GM12878 (cell line): ENCODE data around the gene ALDH1A2. TPM values are rescaled to one million over a fixed set of nuclear protein-coding genes. Genes with fewer than 3 reads are reported as not detected.

Experiments used
- ATAC-seq: fragments of 200-7000 bp; cut with Tn5 transposase; 3 replicates; pipeline ENCODE4 v1.9.1; 2020; ENCODE audit warnings: mild to moderate bottlenecking, moderate library complexity
- BruUV-seq: library from RNA; stranded (reverse); fragments of 400-500 nt; replicated peaks from 2 replicates; lab custom pipeline; 2021; lab: Mats Ljungman, UMichigan
- CTCF ChIA-PET: fragments of 300-600 bp; sonication (Branson Sonifier 250); formaldehyde crosslinking; extraction: SDS; loops from one replicate; lab custom pipeline; 2021; ENCODE audit warnings: inconsistent platforms; lab: Yijun Ruan, JAX
- POLR2A ChIA-PET: fragments of 350-600 bp; formaldehyde crosslinking; extraction: SDS; loops from one replicate; lab custom pipeline; 2021; ENCODE audit warnings: inconsistent platforms; lab: Charles Lee
- RAD21 ChIA-PET: fragments of 300-600 bp; sonication (Branson Sonifier 250); formaldehyde crosslinking; loops from one replicate; lab custom pipeline; 2023; ENCODE audit warnings: antibody characterized with exemption; ENCODE audit not compliant: unreplicated experiment; lab: Charles Lee
- SMC1A ChIA-PET: fragments of 300-600 bp; sonication (Branson Sonifier 250); formaldehyde crosslinking; loops from one replicate; lab custom pipeline; 2023; ENCODE audit not compliant: unreplicated experiment, uncharacterized antibody; lab: Charles Lee
- DNase-seq: peaks from one replicate; pipeline ENCODE4 v3.0.0-alpha.2; 2011; ENCODE audit warnings: low read depth, low spot score
- FAIRE-seq: peaks from 3 replicates; lab custom pipeline; 2011; peaks lifted over from hg19 to GRCh38; lab: Jason Lieb, UNC
- H2AFZ ChIP-seq: 2 replicates; pipeline ENCODE4 v1.6.0; 2011; ENCODE audit warnings: low read depth, low read length, control low read depth; ENCODE audit not compliant: control insufficient read depth
- H3K27ac ChIP-seq: 2 replicates; pipeline ENCODE4 v1.5.1; 2011; ENCODE audit warnings: control low read depth; ENCODE audit not compliant: control insufficient read depth, insufficient read depth
- H3K27me3 ChIP-seq, 2 experiments: replicated peaks in 1 of 2; 2 replicates each; pipeline versions ENCODE4 v1.6.0 to v1.6.1; 2011; ENCODE audit warnings: low read length in 1 of 2; ENCODE audit not compliant: control insufficient read depth in 2 of 2, insufficient read depth in 2 of 2
- H3K36me3 ChIP-seq, 2 experiments: 2 replicates each; pipeline ENCODE4 v1.5.1; 2011; ENCODE audit warnings: low read length in 1 of 2; ENCODE audit not compliant: control insufficient read depth in 2 of 2, insufficient read depth in 2 of 2
- H3K4me1 ChIP-seq: 2 replicates; pipeline ENCODE4 v1.6.1; 2011; ENCODE audit warnings: mild to moderate bottlenecking, low read length, moderate library complexity, mixed read lengths; ENCODE audit not compliant: control insufficient read depth, insufficient read depth
- H3K4me2 ChIP-seq: 2 replicates; pipeline ENCODE4 v1.6.0; 2011; ENCODE audit warnings: control low read depth; ENCODE audit not compliant: control insufficient read depth, insufficient read depth
- H3K4me3 ChIP-seq: fragments of 200-600 bp; sonication (generic); 2 replicates; pipeline ENCODE4 v1.5.1; 2016
- H3K79me2 ChIP-seq: 2 replicates; pipeline ENCODE4 v1.6.0; 2011; ENCODE audit warnings: low read length; ENCODE audit not compliant: control insufficient read depth, insufficient read depth
- H3K9ac ChIP-seq: 2 replicates; pipeline ENCODE4 v1.8.0; 2011; ENCODE audit warnings: low read length, control low read depth, mixed read lengths; ENCODE audit not compliant: control insufficient read depth, insufficient read depth
- H3K9me3 ChIP-seq: replicated peaks from 3 replicates; pipeline ENCODE4 v1.5.1; 2011; ENCODE audit warnings: mild to moderate bottlenecking, low read length; ENCODE audit not compliant: control insufficient read depth, insufficient read depth
- H4K20me1 ChIP-seq: 2 replicates; pipeline ENCODE4 v1.6.0; 2011; ENCODE audit not compliant: control insufficient read depth, insufficient read depth
- CREM ChIP-seq: IDR thresholded peaks from 2 replicates; pipeline ENCODE4 v1.6.1; 2014; ENCODE audit warnings: antibody characterized with exemption, low read depth
- ESRRA ChIP-seq: IDR thresholded peaks from 2 replicates; pipeline ENCODE4 v1.6.1; 2012; ENCODE audit warnings: mild to moderate bottlenecking, low read length, improper control_type of control experiment
- JUND ChIP-seq: IDR thresholded peaks from 2 replicates; pipeline ENCODE4 v1.6.1; 2012; ENCODE audit warnings: low read depth, mild to moderate bottlenecking, low read length, improper control_type of control experiment, moderate library complexity
- RCOR1 ChIP-seq: conservative IDR thresholded peaks from 2 replicates; pipeline ENCODE4 v1.6.1; 2012; ENCODE audit warnings: low read depth, low read length, improper control_type of control experiment
- SUZ12 ChIP-seq: fragments of 200-600 bp; sonication (generic); IDR thresholded peaks from one replicate; pipeline ENCODE4 v1.6.1; 2018; ENCODE audit warnings: antibody characterized with exemption, mild to moderate bottlenecking; ENCODE audit not compliant: unreplicated experiment
- TCF7 ChIP-seq: IDR thresholded peaks from 2 replicates; pipeline ENCODE4 v1.6.1; 2014; ENCODE audit warnings: antibody characterized with exemption, borderline replicate concordance
- ZNF622 ChIP-seq: fragments of 450-650 bp; IDR thresholded peaks from 2 replicates; pipeline ENCODE4 v1.6.1; 2017; ENCODE audit warnings: mild to moderate bottlenecking, inconsistent platforms
- ZSCAN29 ChIP-seq: fragments of 450-650 bp; IDR thresholded peaks from 2 replicates; pipeline ENCODE4 v1.6.1; 2017; ENCODE audit warnings: mild to moderate bottlenecking, moderate library complexity
- WGBS: methylation state at CpG from one replicate; pipeline ENCODE4 v1.1.6; 2016; ENCODE audit warnings: low lambda C conversion rate; ENCODE audit not compliant: insufficient replicate concordance, insufficient coverage; ENCODE audit errors: missing lambda C conversion rate; 5-methylcytosine and 5-hydroxymethylcytosine counted together
- in situ Hi-C: fragments of 300-500 bp; cut with MboI; formaldehyde crosslinking; loops from 9 replicates; pipeline ENCODE4 v1.14.3; 2018; ENCODE audit warnings: mixed read lengths
- intact Hi-C: fragments of 100-400 bp; cut with micrococcal nuclease; formaldehyde crosslinking; loops from one replicate; pipeline ENCODE4 v1.14.2; 2022; ENCODE audit not compliant: unreplicated experiment
- polyA plus RNA-seq, 11 experiments: library from polyadenylated mRNA; depleted of rRNA in 4 of 11; unstranded in 6 of 11; stranded (reverse) in 5 of 11; fragments of >200 nt; fragmentation: Nextera tagmentation in 4 of 11; fragmentation: Illumina TruSeq in 1 of 11; extraction: Ambion mirVana in 4 of 11; extraction: Trizol in 1 of 11; gene quantifications; 1 replicate in 1 of 11; 2 replicates in 10 of 11; pipeline versions ENCODE4 v1.2.1 to v1.2.3, GENCODE V29; 2011 to 2016; ENCODE audit warnings: inconsistent platforms in 2 of 11, missing spikeins in 2 of 11, low read depth in 1 of 11
- total RNA-seq, 4 experiments: library from RNA; depleted of rRNA in 3 of 4; stranded (reverse); fragments of >200 nt in 3 of 4; fragmentation: Illumina TruSeq in 1 of 4; extraction: Trizol in 1 of 4; gene quantifications; 2 replicates each; pipeline versions ENCODE4 v1.2.1 to v1.2.3, GENCODE V29; 2013 to 2021
- TF ChIP-seq, protein P1 (sequence below): IDR thresholded peaks from 2 replicates; pipeline ENCODE4 v1.6.1; 2011; ENCODE audit warnings: low read depth, low read length, improper control_type of control experiment, borderline replicate concordance
- TF ChIP-seq, protein P2 (sequence below): IDR thresholded peaks from 2 replicates; pipeline ENCODE4 v1.6.1; 2011; ENCODE audit warnings: mild to moderate bottlenecking, low read depth, low read length, moderate library complexity; ENCODE audit not compliant: insufficient replicate concordance

The ALDH1A2 gene
- total and polyA plus RNA-seq, 10 of the 15 experiments (the other 5 are each of a cell fraction or from before 2014, with no cell fraction given): 0.06 to 0.92 (median 0.18) TPM; not detected in 5

DNA sequence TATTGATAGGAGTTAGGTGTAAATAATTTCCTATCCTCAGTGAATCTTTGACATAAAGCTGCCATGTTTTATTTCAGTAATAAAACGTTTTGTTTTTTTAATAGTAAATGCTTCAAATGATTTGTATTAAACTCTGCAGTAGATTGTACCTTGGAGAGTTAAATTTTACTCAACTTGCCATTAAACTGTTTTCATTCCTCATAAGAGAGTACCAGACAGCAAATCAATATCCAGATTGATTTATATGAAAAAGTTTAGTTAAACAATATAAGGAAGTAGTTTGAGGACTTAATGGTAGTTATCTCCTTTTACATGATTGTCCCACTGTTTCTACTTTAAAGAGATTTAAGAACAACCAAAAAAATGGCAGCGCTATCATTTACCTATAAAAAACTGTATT is 18.4 kb downstream of the ALDH1A2 start:
- no TSS peak for BruUV-seq

More for the DNA sequence above, 18.4 kb downstream of the ALDH1A2 start:
- Histone ChIP-seq H3K9me3 (no peaks in the 10 kb centered on the region), H2AFZ (no peak overlapping the region), H3K27ac (no peak overlapping the region), H4K20me1 (no peaks in the 10 kb centered on the region), H3K4me2 (no peak overlapping the region), H3K36me3 (no peaks in the 10 kb centered on the region), H3K27me3 (no peaks in the 10 kb centered on the region; a peak in 1 of 4 replicates), H3K9ac (no peak overlapping the region), H3K4me3 (no peak overlapping the region), H3K79me2 (no peaks in the 10 kb centered on the region), H3K4me1 (no peaks in the 10 kb centered on the region)
- SMC1A ChIA-PET: no interaction called here
- in situ Hi-C loops (no loop called here), intact Hi-C loops (no loop called here)
- 28% methylated on average over 2 of the region's 2 CpGs for WGBS
- RAD21 ChIA-PET: interaction anchor here (1.3 kb wide), 1 partner anchor 24 kb away, joined by 3 read pairs; no protein-coding TSS in a partner anchor
- TF ChIP-seq, protein P1, sequence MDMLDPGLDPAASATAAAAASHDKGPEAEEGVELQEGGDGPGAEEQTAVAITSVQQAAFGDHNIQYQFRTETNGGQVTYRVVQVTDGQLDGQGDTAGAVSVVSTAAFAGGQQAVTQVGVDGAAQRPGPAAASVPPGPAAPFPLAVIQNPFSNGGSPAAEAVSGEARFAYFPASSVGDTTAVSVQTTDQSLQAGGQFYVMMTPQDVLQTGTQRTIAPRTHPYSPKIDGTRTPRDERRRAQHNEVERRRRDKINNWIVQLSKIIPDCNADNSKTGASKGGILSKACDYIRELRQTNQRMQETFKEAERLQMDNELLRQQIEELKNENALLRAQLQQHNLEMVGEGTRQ: no peak
- TF ChIP-seq, protein P2, sequence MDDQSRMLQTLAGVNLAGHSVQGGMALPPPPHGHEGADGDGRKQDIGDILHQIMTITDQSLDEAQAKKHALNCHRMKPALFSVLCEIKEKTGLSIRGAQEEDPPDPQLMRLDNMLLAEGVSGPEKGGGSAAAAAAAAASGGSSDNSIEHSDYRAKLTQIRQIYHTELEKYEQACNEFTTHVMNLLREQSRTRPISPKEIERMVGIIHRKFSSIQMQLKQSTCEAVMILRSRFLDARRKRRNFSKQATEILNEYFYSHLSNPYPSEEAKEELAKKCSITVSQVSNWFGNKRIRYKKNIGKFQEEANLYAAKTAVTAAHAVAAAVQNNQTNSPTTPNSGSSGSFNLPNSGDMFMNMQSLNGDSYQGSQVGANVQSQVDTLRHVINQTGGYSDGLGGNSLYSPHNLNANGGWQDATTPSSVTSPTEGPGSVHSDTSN: no peak
- TF ChIP-seq ZNF622 (no peak), CREM (no peak), SUZ12 (no peak), JUND (no peak), ESRRA (no peak), RCOR1 (no peak), ZSCAN29 (no peak), TCF7 (no peak)
- ATAC-seq: no peak
- no peak for DNase-seq
- FAIRE-seq: no peak
- POLR2A ChIA-PET: interaction anchor here (0.8 kb wide), 1 partner anchor 173 kb away, joined by 3 read pairs; no protein-coding TSS in a partner anchor
- CTCF ChIA-PET: interaction anchor here (2.5 kb wide), 1 partner anchor 24 kb away, joined by 10 read pairs; no protein-coding TSS in a partner anchor
